HepG2 (cell line): ENCODE measurements around the gene NSD1. TPM values are rescaled to one million over a fixed set of nuclear protein-coding genes. Genes with fewer than 3 reads are reported as not detected.

Experiments used
- ATAC-seq: fragments of 200-7000 bp; cut with Tn5 transposase; 3 replicates; pipeline ENCODE4 v1.9.1; 2020; ENCODE audit warnings: mild to moderate bottlenecking, moderate library complexity
- BruUV-seq: library from RNA; stranded (reverse); fragments of 400-500 nt; replicated peaks from 2 replicates; lab custom pipeline; 2021; lab: Mats Ljungman, UMichigan
- CTCF ChIA-PET: fragments of 300-600 bp; formaldehyde crosslinking; extraction: SDS; loops from one replicate; lab custom pipeline; 2021; ENCODE audit warnings: low total read pairs, inconsistent platforms, low intra/inter-chr PET ratio; lab: Yijun Ruan, JAX
- POLR2A ChIA-PET: fragments of 350-600 bp; sonication (Branson Sonifier 250); formaldehyde crosslinking; loops from one replicate; lab custom pipeline; 2020; ENCODE audit warnings: antibody characterized with exemption, inconsistent platforms; lab: Yijun Ruan, JAX
- DNase-seq: peaks from one replicate; pipeline ENCODE4 v3.0.0-alpha.2; 2015; ENCODE audit warnings: low spot score
- FAIRE-seq: peaks from 3 replicates; lab custom pipeline; 2011; peaks lifted over from hg19 to GRCh38; lab: Jason Lieb, UNC
- H2AFZ ChIP-seq: one replicate; pipeline ENCODE4 v1.6.1; 2011; ENCODE audit warnings: low read length, inconsistent platforms
- H3K27ac ChIP-seq: fragments of 300-600 bp; 3 replicates; pipeline ENCODE4 v1.8.0; 2011; ENCODE audit warnings: mixed run types, mild to moderate bottlenecking, mixed read lengths, low read length, inconsistent platforms; ENCODE audit not compliant: insufficient read depth; ENCODE audit errors: extremely low read length
- H3K27me3 ChIP-seq, 2 experiments: fragments of 200-600 bp in 1 of 2; 2 replicates in 1 of 2; 3 replicates in 1 of 2; pipeline versions ENCODE4 v1.6.0 to v1.8.0; 2011; ENCODE audit warnings: low read length in 2 of 2, mild to moderate bottlenecking in 2 of 2, moderate library complexity in 2 of 2, inconsistent platforms in 1 of 2; ENCODE audit not compliant: insufficient read depth in 2 of 2, control insufficient read depth in 1 of 2
- H3K36me3 ChIP-seq, 2 experiments: fragments of 200-600 bp in 1 of 2; replicated peaks in 1 of 2; 2 replicates in 1 of 2; 3 replicates in 1 of 2; pipeline versions ENCODE4 v1.5.1 to v1.8.0; 2011; ENCODE audit warnings: low read length in 2 of 2, inconsistent platforms in 1 of 2; ENCODE audit not compliant: insufficient read depth in 2 of 2, control insufficient read depth in 1 of 2
- H3K4me1 ChIP-seq: 2 replicates; pipeline ENCODE4 v1.5.1; 2012; ENCODE audit warnings: low read length, inconsistent platforms; ENCODE audit not compliant: insufficient read depth
- H3K4me2 ChIP-seq: 2 replicates; pipeline ENCODE4 v1.6.0; 2011; ENCODE audit warnings: low read depth, low read length, inconsistent platforms
- H3K4me3 ChIP-seq, 3 experiments: fragments of 200-600 bp in 1 of 3; sonication (generic), shearing (Covaris generic) in 1 of 3; replicated peaks in 1 of 3; 2 replicates each; pipeline ENCODE4 v1.5.1; 2011 to 2016; ENCODE audit warnings: low read length in 3 of 3, inconsistent platforms in 2 of 3, low read depth in 2 of 3, mild to moderate bottlenecking in 2 of 3, control low read depth in 1 of 3, mixed read lengths in 1 of 3; ENCODE audit not compliant: insufficient read depth in 1 of 3
- H3K79me2 ChIP-seq: one replicate; pipeline ENCODE4 v1.6.1; 2011; ENCODE audit warnings: low read length, inconsistent platforms; ENCODE audit not compliant: insufficient read depth
- H3K9ac ChIP-seq: 2 replicates; pipeline ENCODE4 v1.6.0; 2011; ENCODE audit warnings: mild to moderate bottlenecking, low read depth, low read length, inconsistent platforms; ENCODE audit not compliant: insufficient read depth
- H3K9me3 ChIP-seq: 2 replicates; pipeline ENCODE4 v1.5.1; 2012; ENCODE audit warnings: mild to moderate bottlenecking, low read length
- H4K20me1 ChIP-seq: 2 replicates; pipeline ENCODE4 v1.6.0; 2011; ENCODE audit warnings: inconsistent platforms, mild to moderate bottlenecking, low read length, moderate library complexity; ENCODE audit not compliant: insufficient read depth
- ATF7 ChIP-seq, 2 experiments: fragments of 450-650 bp in 1 of 2; sonication (generic) in 1 of 2; formaldehyde crosslinking in 1 of 2; IDR thresholded peaks; 2 replicates each; pipeline versions ENCODE4 v1.4.0 to v1.6.1; 2016 to 2020; ENCODE audit warnings: antibody characterized with exemption in 1 of 2, mild to moderate bottlenecking in 1 of 2, missing genetic modification reagents in 1 of 2
- FOXM1 ChIP-seq: sonication (generic); formaldehyde crosslinking; IDR thresholded peaks from 2 replicates; pipeline ENCODE4 v1.5.0; 2020; ENCODE audit warnings: missing genetic modification reagents
- IKZF4 ChIP-seq: sonication (generic); formaldehyde crosslinking; IDR thresholded peaks from 2 replicates; pipeline ENCODE4 v1.5.1; 2020; ENCODE audit warnings: borderline replicate concordance, mild to moderate bottlenecking, low read depth, missing genetic modification reagents; ENCODE audit errors: not compliant biosample characterization
- MED1 ChIP-seq: sonication (generic); formaldehyde crosslinking; IDR thresholded peaks from 2 replicates; pipeline ENCODE4 v1.4.0; 2020; ENCODE audit warnings: missing genetic modification reagents
- MTA1 ChIP-seq: sonication (generic); formaldehyde crosslinking; IDR thresholded peaks from 2 replicates; pipeline ENCODE4 v1.4.0; 2020; ENCODE audit warnings: missing genetic modification reagents, mild to moderate bottlenecking, borderline replicate concordance
- NCOA5 ChIP-seq: sonication (generic); formaldehyde crosslinking; IDR thresholded peaks from 2 replicates; pipeline ENCODE4 v1.4.0; 2020; ENCODE audit warnings: missing genetic modification reagents
- NFKB2 ChIP-seq: sonication (generic); formaldehyde crosslinking; IDR thresholded peaks from 2 replicates; pipeline ENCODE4 v1.4.0; 2020; ENCODE audit warnings: missing genetic modification reagents, borderline replicate concordance
- RXRB ChIP-seq: IDR thresholded peaks from 2 replicates; pipeline ENCODE4 v1.6.1; 2016; ENCODE audit warnings: borderline replicate concordance, missing genetic modification reagents, missing compliant biosample characterization
- SP4 ChIP-seq: sonication (generic); formaldehyde crosslinking; IDR thresholded peaks from 2 replicates; pipeline ENCODE4 v1.8.1; 2023; ENCODE audit warnings: mild to moderate bottlenecking, missing genetic modification reagents
- ZFP36L1 ChIP-seq: sonication (generic); formaldehyde crosslinking; IDR thresholded peaks from 2 replicates; pipeline ENCODE4 v1.8.0; 2022; ENCODE audit warnings: mild to moderate bottlenecking, missing genetic modification reagents, moderate library complexity
- ZNF10 ChIP-seq: sonication (generic); formaldehyde crosslinking; IDR thresholded peaks from 2 replicates; pipeline ENCODE4 v1.4.0; 2020; ENCODE audit warnings: mild to moderate bottlenecking, low read depth, missing genetic modification reagents, borderline replicate concordance
- ZNF230 ChIP-seq: sonication (generic); formaldehyde crosslinking; IDR thresholded peaks from 2 replicates; pipeline ENCODE4 v1.4.0; 2020; ENCODE audit warnings: mild to moderate bottlenecking, missing genetic modification reagents
- ZNF3 ChIP-seq: IDR thresholded peaks from 2 replicates; pipeline ENCODE4 v1.7.0; 2017; ENCODE audit warnings: inconsistent platforms
- ZNF44 ChIP-seq: sonication (generic); formaldehyde crosslinking; IDR thresholded peaks from 2 replicates; pipeline ENCODE4 v1.5.1; 2020; ENCODE audit warnings: mild to moderate bottlenecking, missing genetic modification reagents
- WGBS: methylation state at CpG from one replicate; pipeline ENCODE4 v1.1.6; 2017; ENCODE audit warnings: low lambda C conversion rate; 5-methylcytosine and 5-hydroxymethylcytosine counted together
- in situ Hi-C: cut with HindIII; loops from 2 replicates; pipeline ENCODE4 v1.10.0; 2017; ENCODE audit warnings: low pct_unique_long_range_greater_than_20kb; ENCODE audit not compliant: extremely low pct_ligation_motif_present
- intact Hi-C: fragments of 100-400 bp; cut with micrococcal nuclease; formaldehyde crosslinking; loops from one replicate; pipeline ENCODE4 v1.10.0; 2022; ENCODE audit not compliant: unreplicated experiment
- polyA plus RNA-seq, 8 experiments: library from polyadenylated mRNA; depleted of rRNA in 3 of 8; stranded (reverse) in 7 of 8; unstranded in 1 of 8; fragments of >200 nt; fragmentation: Illumina TruSeq in 4 of 8; extraction: Trizol in 4 of 8; gene quantifications; 2 replicates each; pipeline versions ENCODE4 v1.2.1 to v1.2.3, GENCODE V29; 2011 to 2016; ENCODE audit warnings: low read depth in 4 of 8, missing spikeins in 1 of 8, mixed read lengths in 1 of 8; ENCODE audit not compliant: insufficient read depth in 1 of 8
- total RNA-seq, 5 experiments: library from RNA; depleted of rRNA; stranded (reverse); fragments of >200 nt; fragmentation: Illumina TruSeq; extraction: Trizol; gene quantifications; 2 replicates each; pipeline ENCODE4 v1.2.3, GENCODE V29; 2016; ENCODE audit warnings: low read depth in 1 of 5
- TF ChIP-seq, protein P1 (sequence below): sonication (generic); formaldehyde crosslinking; IDR thresholded peaks from 2 replicates; pipeline ENCODE4 v1.4.0; 2020; ENCODE audit warnings: low read depth, mild to moderate bottlenecking, missing genetic modification reagents
- TF ChIP-seq, protein P2 (sequence below): sonication (generic); formaldehyde crosslinking; IDR thresholded peaks from 2 replicates; pipeline ENCODE4 v1.8.1; 2023; ENCODE audit warnings: mild to moderate bottlenecking, inconsistent platforms, moderate library complexity, missing genetic modification reagents, borderline replicate concordance
- TF ChIP-seq, protein P3 (sequence below): sonication (generic); formaldehyde crosslinking; IDR thresholded peaks from 2 replicates; pipeline ENCODE4 v1.4.0; 2020; ENCODE audit warnings: mild to moderate bottlenecking, missing genetic modification reagents

Gene NSD1
- total and polyA plus RNA-seq, 2 of the 13 experiments (the other 11 are each of a cell fraction or from before 2014, with no cell fraction given), result 0.01 to 0.09 TPM

DNA sequence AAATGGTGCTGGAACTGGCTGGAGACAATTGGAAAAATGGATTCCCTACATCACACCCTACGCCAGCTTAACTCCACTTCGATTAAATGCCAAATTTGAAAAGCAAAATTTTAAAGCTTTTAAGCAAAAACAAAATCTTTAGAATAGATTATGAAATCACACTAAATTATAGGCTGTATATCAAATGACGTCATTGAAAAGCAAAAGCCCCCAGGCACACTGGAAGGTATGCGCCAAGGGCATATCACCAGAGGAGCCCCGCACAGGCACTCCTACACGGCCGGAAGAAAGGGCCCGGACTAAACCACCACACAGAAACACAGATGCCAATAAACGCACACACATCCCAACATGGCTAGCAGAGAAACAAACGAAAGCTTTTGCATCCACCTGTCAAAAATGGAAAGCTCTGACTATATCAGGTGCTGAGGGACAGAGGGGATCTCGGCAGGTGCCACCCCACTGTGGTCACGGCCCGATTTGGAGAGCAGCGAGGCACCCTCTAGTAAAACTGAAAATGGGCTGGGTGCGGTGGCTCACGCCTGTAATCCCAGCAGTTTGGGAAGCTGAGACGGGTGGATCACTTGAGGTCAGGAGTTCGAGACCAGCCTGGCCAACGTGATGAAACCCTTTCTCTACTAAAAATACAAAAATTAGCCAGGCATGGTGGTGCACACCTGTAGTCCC lies 195.1 kb downstream of the NSD1 start:
- peak overlapping the region; percentile 61; the same call in 1 of the 2 replicates for H3K9ac ChIP-seq

DNA sequence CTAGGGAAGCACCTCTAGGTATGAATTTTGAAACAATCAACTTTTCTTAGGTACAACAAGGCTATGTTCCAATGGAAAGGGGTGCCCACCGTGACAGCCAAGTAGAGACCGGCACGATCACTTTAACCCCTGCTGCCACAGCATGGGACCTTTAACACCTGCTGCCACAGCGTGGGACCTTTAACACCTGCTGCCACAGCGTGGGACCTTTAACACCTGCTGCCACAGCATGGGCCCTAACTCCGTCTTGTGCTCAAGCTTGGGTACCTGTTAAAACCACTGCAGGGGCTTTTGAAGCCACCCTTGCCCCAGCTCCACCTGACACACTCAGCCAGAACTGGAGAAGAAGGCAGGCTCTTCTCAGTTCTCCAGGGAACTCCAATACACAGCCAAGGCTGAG lies 196.3 kb downstream of the NSD1 start:
- no TSS peak for BruUV-seq
- no peak overlapping the region for H3K27ac ChIP-seq
- WGBS, result 100% methylated on average over 6 of the region's 6 CpGs
- DNase-seq, result no peak
- no peak overlapping the region for H3K4me2 ChIP-seq
- no peak overlapping the region for H3K9ac ChIP-seq
- FAIRE-seq, result no peak
- H3K9me3 ChIP-seq, result no peaks in the 10 kb centered on the region
- H3K79me2 ChIP-seq, result peaks cover 4% of the 10 kb centered on the region
- TF ChIP-seq, protein P1, sequence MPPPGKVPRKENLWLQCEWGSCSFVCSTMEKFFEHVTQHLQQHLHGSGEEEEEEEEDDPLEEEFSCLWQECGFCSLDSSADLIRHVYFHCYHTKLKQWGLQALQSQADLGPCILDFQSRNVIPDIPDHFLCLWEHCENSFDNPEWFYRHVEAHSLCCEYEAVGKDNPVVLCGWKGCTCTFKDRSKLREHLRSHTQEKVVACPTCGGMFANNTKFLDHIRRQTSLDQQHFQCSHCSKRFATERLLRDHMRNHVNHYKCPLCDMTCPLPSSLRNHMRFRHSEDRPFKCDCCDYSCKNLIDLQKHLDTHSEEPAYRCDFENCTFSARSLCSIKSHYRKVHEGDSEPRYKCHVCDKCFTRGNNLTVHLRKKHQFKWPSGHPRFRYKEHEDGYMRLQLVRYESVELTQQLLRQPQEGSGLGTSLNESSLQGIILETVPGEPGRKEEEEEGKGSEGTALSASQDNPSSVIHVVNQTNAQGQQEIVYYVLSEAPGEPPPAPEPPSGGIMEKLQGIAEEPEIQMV (CRISPR knock-in tag), result no peak
- TF ChIP-seq, protein P2, sequence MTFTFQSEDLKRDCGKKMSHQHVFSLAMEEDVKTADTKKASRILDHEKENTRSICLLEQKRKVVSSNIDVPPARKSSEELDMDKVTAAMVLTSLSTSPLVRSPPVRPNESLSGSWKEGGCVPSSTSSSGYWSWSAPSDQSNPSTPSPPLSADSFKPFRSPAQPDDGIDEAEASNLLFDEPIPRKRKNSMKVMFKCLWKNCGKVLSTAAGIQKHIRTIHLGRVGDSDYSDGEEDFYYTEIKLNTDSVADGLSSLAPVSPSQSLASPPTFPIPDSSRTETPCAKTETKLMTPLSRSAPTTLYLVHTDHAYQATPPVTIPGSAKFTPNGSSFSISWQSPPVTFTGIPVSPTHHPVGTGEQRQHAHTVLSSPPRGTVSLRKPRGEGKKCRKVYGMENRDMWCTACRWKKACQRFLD, result no peak
- TF ChIP-seq NFKB2 (CRISPR knock-in tag), result no peak
- TF ChIP-seq RXRB, result no peak
- TF ChIP-seq ZNF3, result no peak
- no peak for TF ChIP-seq MTA1 (CRISPR knock-in tag)
- no peak for TF ChIP-seq NCOA5 (CRISPR knock-in tag)
- TF ChIP-seq FOXM1 (CRISPR knock-in tag), result no peak
- peaks cover 40% of the 10 kb centered on the region for H3K4me1 ChIP-seq
- intact Hi-C loops (loop anchor here (5.0 kb wide), 1 partner anchor 117 kb away; the partner anchor contains the start of gene PRR7), in situ Hi-C loops (no loop called here)
- no peaks in the 10 kb centered on the region for H3K27me3 ChIP-seq
- H3K4me3 ChIP-seq, result no peak overlapping the region
- no peak overlapping the region for H2AFZ ChIP-seq
- CTCF ChIA-PET, result no interaction called here
- ATAC-seq, result no peak
- no peaks in the 10 kb centered on the region for H4K20me1 ChIP-seq
- POLR2A ChIA-PET, result no interaction called here
- peaks cover 24 to 53% of the 10 kb centered on the region in 2 experiments for H3K36me3 ChIP-seq

More for the DNA sequence above, 195.1 kb downstream of the NSD1 start:
- no peaks in the 10 kb centered on the region for H4K20me1 ChIP-seq
- peaks cover 8% of the 10 kb centered on the region for H3K79me2 ChIP-seq
- intact Hi-C loops, result loop anchor here (5.0 kb wide), 1 partner anchor 119 kb away; the partner anchor contains the start of gene PRR7
- no peak for DNase-seq
- CTCF ChIA-PET, result no interaction called here
- H3K9me3 ChIP-seq, result no peaks in the 10 kb centered on the region
- H3K36me3 ChIP-seq, result peaks cover 14 to 47% of the 10 kb centered on the region in 2 experiments
- in situ Hi-C loops, result no loop called here
- TF ChIP-seq ATF7 (IDR thresholded peaks at IDR 0.05), result 0 out of 2 replicates have a peak, but pooled peaks have one; percentile 8
- no peak for TF ChIP-seq ATF7 (CRISPR knock-in tag; IDR thresholded peaks at IDR 0.05)
- 0 out of 2 replicates have a peak, but pooled peaks have one; percentile 6 for TF ChIP-seq SP4
- no peak for TF ChIP-seq ZNF230 (CRISPR knock-in tag)
- TF ChIP-seq ZNF10 (CRISPR knock-in tag), result no peak
- TF ChIP-seq ZNF44 (CRISPR knock-in tag), result no peak
- TF ChIP-seq MED1 (CRISPR knock-in tag), result no peak
- TF ChIP-seq ZFP36L1, result no peak
- no peak for TF ChIP-seq IKZF4
- TF ChIP-seq, protein P3, sequence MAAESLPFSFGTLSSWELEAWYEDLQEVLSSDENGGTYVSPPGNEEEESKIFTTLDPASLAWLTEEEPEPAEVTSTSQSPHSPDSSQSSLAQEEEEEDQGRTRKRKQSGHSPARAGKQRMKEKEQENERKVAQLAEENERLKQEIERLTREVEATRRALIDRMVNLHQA (CRISPR knock-in tag), result no peak
- TF ChIP-seq, all 625 proteins: peak for 2
- ATAC-seq (no peak), FAIRE-seq (no peak)
- 96% methylated on average over 19 of the region's 19 CpGs for WGBS
- POLR2A ChIA-PET, result interaction anchor here (0.9 to 2.7 kb wide), 5 partner anchors 24 to 126 kb away, joined by 3 to 31 read pairs (median 9); partner anchors contain the start of gene LMAN2
- Histone ChIP-seq H3K27ac (peak overlapping the region; percentile 83), H3K4me2 (no peak overlapping the region), H2AFZ (no peak overlapping the region), H3K4me1 (peaks cover 52% of the 10 kb centered on the region), H3K4me3 (no peak overlapping the region), H3K27me3 (no peaks in the 10 kb centered on the region)
- BruUV-seq, result no TSS peak
